ENCODE data around the gene ECT2. TPM values are rescaled to one million over a fixed set of nuclear protein-coding genes. Genes with fewer than 3 reads are reported as not detected.

ECT2 gene
- polyA plus RNA-seq, 1 of the 3 experiments (the other 2 are of a cell fraction), result 8.6 TPM

- Histone ChIP-seq H3F3A (replicated peaks; ENCODE audit: insufficient read depth) (peaks cover 8% of the 10 kb centered on the region), H4K20me1 (ENCODE audit: insufficient read depth) (no peaks in the 10 kb centered on the region), H3K4me1 (ENCODE audit: control insufficient read depth in 1 of 2, insufficient read depth in 2 of 2, low read depth in 1 of 2, low read length in 1 of 2) (no peaks in the 10 kb centered on the region), H2AFZ (ENCODE audit: low read depth) (no peak overlapping the region), H3K27ac (ENCODE audit: low read depth in 2 of 2, low read length in 1 of 2) (no peak overlapping the region), H3K4me3 (ENCODE audit: low read depth in 2 of 2, low read length in 1 of 2) (no peak overlapping the region), H3K9ac (no peak overlapping the region), H3K79me2 (ENCODE audit: insufficient read depth) (peaks cover 7% of the 10 kb centered on the region; the same call in 1 of the 2 replicates), H3K36me3 (replicated peaks in 1 of 2; ENCODE audit: control insufficient read depth in 1 of 2, insufficient read depth in 2 of 2, low read length in 1 of 2) (peaks cover 30 to 67% of the 10 kb centered on the region in 2 experiments), H3K27me3 (ENCODE audit: insufficient read depth) (no peaks in the 10 kb centered on the region), H3K9me2 (no peaks in the 10 kb centered on the region), H3K4me2 (no peak overlapping the region), H3K9me3 (no peaks in the 10 kb centered on the region)
- DNase-seq, result no peak
- ChIA-PET POLR2A (no interaction called here), CTCF (interaction anchor here (0.7 kb wide), 1 partner anchor 98 kb away, joined by 3 read pairs; no protein-coding TSS in a partner anchor)
- 93% methylated on average over 5 of the region's 5 CpGs for WGBS (ENCODE audit: low lambda C conversion rate)
- no peak for TF ChIP-seq REST (IDR thresholded peaks at IDR 0.05; ENCODE audit: low read depth, low read length)
- TF ChIP-seq RXRA (IDR thresholded peaks at IDR 0.05; ENCODE audit: borderline replicate concordance, low read depth), result no peak
- TF ChIP-seq TEAD4 (IDR thresholded peaks at IDR 0.05; ENCODE audit: borderline replicate concordance, insufficient read depth), result no peak
- TF ChIP-seq NRF1 (IDR thresholded peaks at IDR 0.05; ENCODE audit: low read depth, low read length), result no peak
- no peak for TF ChIP-seq FOXJ3 (CRISPR knock-in tag; IDR thresholded peaks at IDR 0.05)
- no peak for TF ChIP-seq PBX3 (IDR thresholded peaks at IDR 0.05)
Observed at GRCh38 chr3:172776049-172776717, 25.7 kb downstream of the ECT2 start.

- no peak overlapping the region for H2AFZ ChIP-seq (ENCODE audit: low read depth)
- H3K36me3 ChIP-seq (replicated peaks in 1 of 2; ENCODE audit: control insufficient read depth in 1 of 2, insufficient read depth in 2 of 2, low read length in 1 of 2), result peaks cover 28 to 62% of the 10 kb centered on the region in 2 experiments
- no peak for DNase-seq
- 0 out of 4 replicates have a peak, but pooled peaks cover 0 to 3% of the 10 kb centered on the region in 2 experiments for H3K4me1 ChIP-seq (ENCODE audit: control insufficient read depth in 1 of 2, insufficient read depth in 2 of 2, low read depth in 1 of 2, low read length in 1 of 2)
- H3F3A ChIP-seq (replicated peaks; ENCODE audit: insufficient read depth), result peaks cover 8% of the 10 kb centered on the region
- H3K9me3 ChIP-seq, result no peaks in the 10 kb centered on the region
- POLR2A ChIA-PET, result no interaction called here
- H3K9me2 ChIP-seq, result no peaks in the 10 kb centered on the region
- H3K27me3 ChIP-seq (ENCODE audit: insufficient read depth), result no peaks in the 10 kb centered on the region
- peaks cover 11% of the 10 kb centered on the region; the same call in 1 of the 2 replicates for H3K79me2 ChIP-seq (ENCODE audit: insufficient read depth)
- no peak overlapping the region for H3K9ac ChIP-seq
- H3K4me3 ChIP-seq (ENCODE audit: low read depth in 2 of 2, low read length in 1 of 2), result no peak overlapping the region
- no peak overlapping the region for H3K4me2 ChIP-seq
- no peaks in the 10 kb centered on the region for H4K20me1 ChIP-seq (ENCODE audit: insufficient read depth)
- no peak overlapping the region for H3K27ac ChIP-seq (ENCODE audit: low read depth in 2 of 2, low read length in 1 of 2)
- WGBS (ENCODE audit: low lambda C conversion rate), result 94% methylated on average over 3 of the region's 3 CpGs
- CTCF ChIA-PET, result interaction anchor here (0.9 to 1.2 kb wide), 2 partner anchors 9 to 112 kb away, joined by 3 to 4 read pairs; no protein-coding TSS in a partner anchor
- TF ChIP-seq RCOR1 (IDR thresholded peaks at IDR 0.05; ENCODE audit: low read length) (no peak), REST (IDR thresholded peaks at IDR 0.05; ENCODE audit: low read depth, low read length) (no peak), EP300 (IDR thresholded peaks at IDR 0.05; ENCODE audit: borderline replicate concordance in 1 of 2, low read depth in 1 of 2, low read length in 1 of 2) (no peak), ZBTB33 (IDR thresholded peaks at IDR 0.05; ENCODE audit: borderline replicate concordance, low read depth) (no peak), SIN3A (IDR thresholded peaks at IDR 0.05; ENCODE audit: borderline replicate concordance, low read depth, low read length) (no peak), RFX5 (IDR thresholded peaks at IDR 0.05; ENCODE audit: low read length) (no peak), SMC3 (IDR thresholded peaks at IDR 0.05; ENCODE audit: low read depth, low read length) (no peak), JUND (IDR thresholded peaks at IDR 0.05) (no peak), USF1 (IDR thresholded peaks at IDR 0.05; ENCODE audit: borderline replicate concordance, low read depth) (no peak)
Observed at GRCh38 chr3:172777901-172778300, 27.4 kb downstream of the ECT2 start.
